GM21528 (cell line): ENCODE data around the gene ITIH6.

Experiments used
- ATAC-seq: cut with Tn5 transposase; IDR thresholded peaks from one replicate; pipeline ENCODE4 v1.9.1; 2021; ENCODE audit warnings: mild to moderate bottlenecking, moderate library complexity; ENCODE audit not compliant: unreplicated experiment, low FRiP score

Gene ITIH6

GRCh38 chrX:54715621-54716020 is 82.4 kb downstream of the ITIH6 start:
- ATAC-seq, result no peak

GRCh38 chrX:54714424-54714823 is 83.6 kb downstream of the ITIH6 start:
- no peak for ATAC-seq

DNA sequence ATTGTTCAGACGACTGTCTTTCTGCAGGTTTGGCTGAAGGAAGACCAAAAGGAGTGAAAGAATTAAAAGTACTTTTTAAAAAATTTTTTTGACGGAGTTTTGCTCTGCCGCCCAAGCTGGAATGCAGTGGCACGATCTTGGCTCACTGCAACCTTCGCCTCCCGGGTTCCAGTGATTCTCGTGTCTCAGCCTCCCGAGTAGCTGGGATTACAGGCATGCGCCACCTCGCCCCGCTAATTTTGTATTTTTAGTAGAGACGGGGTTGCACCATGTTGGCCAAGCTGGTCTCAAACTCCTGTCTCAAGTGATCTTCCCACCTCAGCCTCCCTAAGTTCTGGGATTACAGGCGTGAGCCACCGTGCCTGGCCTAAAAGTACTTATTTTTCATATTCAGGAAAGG is 86.3 kb downstream of the ITIH6 start:
- ATAC-seq, result no peak

GRCh38 chrX:54710920-54711319 is 87.1 kb downstream of the ITIH6 start:
- no peak for ATAC-seq

DNA sequence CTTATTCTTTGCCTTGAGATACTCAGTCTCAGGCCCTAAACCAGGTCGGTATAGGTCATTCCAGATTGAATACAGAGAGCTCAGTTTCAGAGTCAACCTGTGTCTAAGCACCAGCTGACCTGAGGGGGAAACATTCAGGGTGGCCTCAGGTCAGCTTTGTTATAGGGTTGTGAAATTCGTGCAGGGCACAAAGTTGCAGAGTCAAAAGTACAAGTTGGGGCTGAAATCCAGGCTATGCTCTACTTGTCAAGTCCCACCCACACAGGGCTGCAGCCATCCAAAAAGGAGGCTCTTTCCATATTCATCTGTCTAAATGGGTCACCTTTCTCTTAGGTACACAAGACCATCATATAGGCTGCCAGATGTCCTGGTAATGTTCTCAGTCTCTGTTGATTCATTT is 89.7 kb downstream of the ITIH6 start:
- no peak for ATAC-seq
